GM23248 (cell line): ENCODE measurements around the gene SPDYE1. TPM values are rescaled to one million over a fixed set of nuclear protein-coding genes. Genes with fewer than 3 reads are reported as not detected.
"Not testable (repeated sequence)": the region's sequence is repeated elsewhere in the genome, so short reads cannot be mapped to it uniquely, and the experiment has no call there.

Experiments
- DNase-seq: peaks from one replicate; pipeline ENCODE4 v3.0.0-alpha.2; 2015
- H2AFZ ChIP-seq: fragments of 200-600 bp; sonication (generic); 2 replicates; pipeline ENCODE4 v1.6.1; 2016; ENCODE audit warnings: antibody characterized with exemption
- H3F3A ChIP-seq: fragments of 200-600 bp; sonication (generic); 2 replicates; pipeline ENCODE4 v1.6.1; 2016; ENCODE audit warnings: mild to moderate bottlenecking, antibody characterized with exemption, mixed run types; ENCODE audit not compliant: insufficient read depth
- H3K27ac ChIP-seq: fragments of 200-600 bp; sonication (generic); 2 replicates; pipeline ENCODE4 v1.5.1; 2016; ENCODE audit warnings: mild to moderate bottlenecking
- H3K27me3 ChIP-seq: fragments of 200-600 bp; sonication (generic); replicated peaks from 2 replicates; pipeline ENCODE4 v1.6.1; 2016; ENCODE audit warnings: mild to moderate bottlenecking; ENCODE audit not compliant: insufficient read depth
- H3K36me3 ChIP-seq: fragments of 200-600 bp; sonication (generic); 2 replicates; pipeline ENCODE4 v1.6.1; 2016; ENCODE audit warnings: low read depth, mild to moderate bottlenecking
- H3K4me1 ChIP-seq: fragments of 200-600 bp; sonication (generic); 2 replicates; pipeline ENCODE4 v1.6.1; 2016; ENCODE audit warnings: mild to moderate bottlenecking; ENCODE audit not compliant: insufficient read depth
- H3K4me2 ChIP-seq: fragments of 200-600 bp; sonication (generic); one replicate; pipeline ENCODE4 v1.6.1; 2016; ENCODE audit warnings: mild to moderate bottlenecking; ENCODE audit not compliant: unreplicated experiment
- H3K4me3 ChIP-seq: fragments of 200-600 bp; sonication (generic); 2 replicates; pipeline ENCODE4 v1.5.1; 2016; ENCODE audit warnings: mild to moderate bottlenecking
- H3K79me2 ChIP-seq: fragments of 200-600 bp; sonication (generic); 2 replicates; pipeline ENCODE4 v1.6.1; 2016; ENCODE audit warnings: mild to moderate bottlenecking; ENCODE audit not compliant: insufficient read depth
- H3K9ac ChIP-seq: fragments of 200-600 bp; sonication (generic); 2 replicates; pipeline ENCODE4 v1.6.1; 2016; ENCODE audit warnings: mild to moderate bottlenecking
- H3K9me2 ChIP-seq: fragments of 200-600 bp; sonication (generic); 2 replicates; pipeline ENCODE4 v1.6.1; 2016; ENCODE audit warnings: mixed run types, mild to moderate bottlenecking, moderate library complexity; ENCODE audit not compliant: insufficient read depth
- H3K9me3 ChIP-seq: fragments of 200-600 bp; sonication (generic); one replicate; pipeline ENCODE4 v1.6.1; 2017; ENCODE audit warnings: low read depth
- H4K20me1 ChIP-seq: fragments of 200-600 bp; sonication (generic); 2 replicates; pipeline ENCODE4 v1.6.0; 2016; ENCODE audit not compliant: insufficient read depth
- WGBS, 2 experiments: methylation state at CpG; one replicate each; pipeline ENCODE4 v1.1.6; 2015 to 2017; ENCODE audit warnings: low lambda C conversion rate in 2 of 2, low coverage in 1 of 2; ENCODE audit errors: missing lambda C conversion rate in 2 of 2; 5-methylcytosine and 5-hydroxymethylcytosine counted together
- in situ Hi-C: fragments of 300-500 bp; cut with MboI; formaldehyde crosslinking; loops from 2 replicates; pipeline ENCODE4 v1.15.0; 2020
- polyA plus RNA-seq: library from polyadenylated mRNA; unstranded; fragments of >200 nt; fragmentation: Nextera tagmentation; extraction: Ambion mirVana; gene quantifications from 2 replicates; pipeline ENCODE4 v1.2.1, GENCODE V29; 2016
- total RNA-seq: library from RNA; depleted of rRNA; stranded (reverse); fragments of >200 nt; shearing (Covaris generic); gene quantifications from 2 replicates; pipeline ENCODE4 v1.2.3, GENCODE V29; 2014

Gene SPDYE1
- total and polyA plus RNA-seq, 2 experiments from 2014 or later: 0.60 TPM; not detected in 1

DNA sequence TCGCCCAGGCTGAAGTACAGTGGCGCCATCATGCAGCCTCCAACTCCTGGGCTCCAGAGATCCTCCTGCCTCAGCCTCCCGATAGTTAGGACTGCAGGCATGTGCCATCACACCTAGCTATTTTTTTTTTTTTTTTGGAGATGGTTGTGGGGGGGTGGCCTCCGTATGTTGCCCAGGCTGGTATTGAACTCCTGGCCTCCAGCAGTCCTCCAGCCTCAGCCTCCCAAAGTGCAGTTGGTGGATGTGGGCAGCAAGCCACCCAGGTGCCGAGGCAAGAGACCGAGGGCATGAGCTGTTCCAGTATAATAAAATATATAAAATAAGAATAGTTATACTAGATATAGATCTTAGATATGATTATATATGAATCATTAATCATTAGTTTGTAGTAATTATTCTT, 22.1 kb downstream of the SPDYE1 start:
- H3K27me3 ChIP-seq, in situ Hi-C loops, H3K9ac ChIP-seq, H4K20me1 ChIP-seq, H3K4me3 ChIP-seq, H3F3A ChIP-seq, H3K36me3 ChIP-seq, H2AFZ ChIP-seq, H3K4me1 ChIP-seq, DNase-seq, H3K27ac ChIP-seq, H3K9me2 ChIP-seq, H3K9me3 ChIP-seq: not testable (repeated sequence)
- Histone ChIP-seq H3K79me2 (peaks cover 14% of the 10 kb centered on the region), H3K4me2 (peak overlapping the region; percentile 71)
- 71 to 72% methylated on average over 6 of the region's 6 CpGs for WGBS, 2 experiments

- 55 to 64% methylated on average over 6 to 7 of the region's 7 CpGs for WGBS, 2 experiments
- H2AFZ ChIP-seq: not testable (repeated sequence)
Measured at GRCh38 chr7:44022069-44022468, 24.4 kb downstream of the SPDYE1 start.

GRCh38 chr7:44022796-44023467, 25.2 kb downstream of the SPDYE1 start:
- H2AFZ ChIP-seq, H3K27me3 ChIP-seq, H3F3A ChIP-seq, H3K9me3 ChIP-seq, in situ Hi-C loops, H3K4me2 ChIP-seq, H3K36me3 ChIP-seq, H3K4me1 ChIP-seq, DNase-seq, H3K4me3 ChIP-seq, H4K20me1 ChIP-seq, H3K9ac ChIP-seq, H3K9me2 ChIP-seq, H3K27ac ChIP-seq: not testable (repeated sequence)
- H3K79me2 ChIP-seq: peaks cover 10% of the 10 kb centered on the region
- WGBS, 2 experiments: 58 to 69% methylated on average over 5 to 6 of the region's 6 CpGs

More at GRCh38 chr7:44022069-44022468, 24.4 kb downstream of the SPDYE1 start:
- H4K20me1 ChIP-seq, H3K4me1 ChIP-seq, H3K4me2 ChIP-seq, H3K27me3 ChIP-seq, in situ Hi-C loops, H3K9me2 ChIP-seq, DNase-seq, H3K9me3 ChIP-seq, H3F3A ChIP-seq, H3K4me3 ChIP-seq, H3K36me3 ChIP-seq, H3K27ac ChIP-seq, H3K9ac ChIP-seq: not testable (repeated sequence)
- peaks cover 14% of the 10 kb centered on the region for H3K79me2 ChIP-seq

- H3K4me3 ChIP-seq, H3K27ac ChIP-seq, H3F3A ChIP-seq, H4K20me1 ChIP-seq, H2AFZ ChIP-seq, H3K4me2 ChIP-seq, H3K79me2 ChIP-seq, H3K27me3 ChIP-seq, in situ Hi-C loops, H3K36me3 ChIP-seq, H3K9ac ChIP-seq, H3K4me1 ChIP-seq, H3K9me2 ChIP-seq, DNase-seq, H3K9me3 ChIP-seq: not testable (repeated sequence)
- WGBS, 2 experiments: 33 to 55% methylated on average over 2 of the region's 11 CpGs
Measured at GRCh38 chr7:44029433-44029832, 31.7 kb downstream of the SPDYE1 start.

DNA sequence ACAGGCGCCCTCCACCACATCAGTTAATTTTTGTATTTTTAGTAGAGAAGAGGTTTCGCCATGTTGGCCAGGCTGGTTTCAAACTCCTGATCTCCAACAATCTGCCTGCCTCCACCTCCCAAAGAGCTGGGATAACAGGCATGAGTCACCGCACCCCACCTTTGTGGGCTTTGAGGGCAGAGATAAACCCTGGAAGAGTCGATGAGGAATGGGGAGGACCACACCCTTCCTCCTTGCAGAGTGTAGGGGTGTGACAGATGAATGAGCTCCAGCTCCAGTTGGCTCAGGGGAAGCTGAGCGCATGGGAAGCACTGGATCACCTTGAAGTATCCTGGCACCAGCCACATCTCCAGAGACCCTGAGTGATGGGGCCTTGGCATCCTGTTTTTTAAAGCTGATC, 32.3 kb downstream of the SPDYE1 start:
- H3K4me2 ChIP-seq, H3K27ac ChIP-seq, H3K36me3 ChIP-seq, H4K20me1 ChIP-seq, H3K4me1 ChIP-seq, H3K4me3 ChIP-seq, H3K79me2 ChIP-seq, H3K9me3 ChIP-seq, in situ Hi-C loops, DNase-seq, H3F3A ChIP-seq, H3K27me3 ChIP-seq, H3K9me2 ChIP-seq, H2AFZ ChIP-seq, H3K9ac ChIP-seq: not testable (repeated sequence)
- WGBS, 2 experiments: 89 to 100% methylated on average over 2 to 4 of the region's 5 CpGs

DNA sequence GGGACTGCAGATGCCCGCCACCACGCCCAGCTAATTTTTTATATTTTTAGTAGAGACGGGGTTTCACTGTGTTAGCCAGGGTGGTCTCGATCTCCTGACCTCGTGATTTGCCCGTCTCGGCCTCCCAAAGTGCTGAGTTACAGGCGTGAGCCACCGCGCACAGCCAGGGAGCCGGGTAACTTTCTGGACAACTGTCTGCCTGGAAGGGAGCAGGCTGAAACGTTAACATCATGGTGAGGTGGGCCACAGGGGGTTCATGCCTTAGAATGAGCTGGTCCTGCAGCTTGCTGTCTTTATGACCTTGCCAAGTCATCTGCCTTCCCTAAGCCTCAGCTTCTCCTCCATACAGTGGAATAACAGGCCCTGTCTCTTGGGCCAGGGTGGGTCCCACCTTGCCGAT, 33.6 kb downstream of the SPDYE1 start:
- DNase-seq, H3K27ac ChIP-seq, H3K27me3 ChIP-seq, H3F3A ChIP-seq, H3K4me2 ChIP-seq, H3K4me3 ChIP-seq, H3K4me1 ChIP-seq, H3K9me3 ChIP-seq, H3K9me2 ChIP-seq, H3K79me2 ChIP-seq, H3K36me3 ChIP-seq, H4K20me1 ChIP-seq, H2AFZ ChIP-seq, in situ Hi-C loops, H3K9ac ChIP-seq: not testable (repeated sequence)
- 74 to 76% methylated on average over 12 of the region's 13 CpGs for WGBS, 2 experiments

GRCh38 chr7:44032031-44032430, 34.3 kb downstream of the SPDYE1 start:
- H3F3A ChIP-seq, H3K9me3 ChIP-seq, H3K79me2 ChIP-seq, DNase-seq, H3K9me2 ChIP-seq, H4K20me1 ChIP-seq, H3K27ac ChIP-seq, H3K4me3 ChIP-seq, H3K4me2 ChIP-seq, H3K9ac ChIP-seq, H3K4me1 ChIP-seq, H3K36me3 ChIP-seq, in situ Hi-C loops, H3K27me3 ChIP-seq, H2AFZ ChIP-seq: not testable (repeated sequence)
- 54 to 59% methylated on average over 5 to 6 of the region's 6 CpGs for WGBS, 2 experiments
